Hepatocyte (in vitro differentiated cells): ENCODE results near the gene RXRA.

ENCODE experiments used
- EZH2 ChIP-seq: fragments of 200-600 bp; sonication (generic); IDR thresholded peaks from 2 replicates; pipeline ENCODE4 v1.6.1; 2016; ENCODE audit warnings: antibody characterized with exemption, mild to moderate bottlenecking, borderline replicate concordance
- TF ChIP-seq, protein P1 (sequence below): fragments of 200-600 bp; sonication (generic); IDR thresholded peaks from 2 replicates; pipeline ENCODE4 v1.5.1; 2016; ENCODE audit warnings: antibody characterized with exemption, mild to moderate bottlenecking; ENCODE audit not compliant: poor library complexity

DNA sequence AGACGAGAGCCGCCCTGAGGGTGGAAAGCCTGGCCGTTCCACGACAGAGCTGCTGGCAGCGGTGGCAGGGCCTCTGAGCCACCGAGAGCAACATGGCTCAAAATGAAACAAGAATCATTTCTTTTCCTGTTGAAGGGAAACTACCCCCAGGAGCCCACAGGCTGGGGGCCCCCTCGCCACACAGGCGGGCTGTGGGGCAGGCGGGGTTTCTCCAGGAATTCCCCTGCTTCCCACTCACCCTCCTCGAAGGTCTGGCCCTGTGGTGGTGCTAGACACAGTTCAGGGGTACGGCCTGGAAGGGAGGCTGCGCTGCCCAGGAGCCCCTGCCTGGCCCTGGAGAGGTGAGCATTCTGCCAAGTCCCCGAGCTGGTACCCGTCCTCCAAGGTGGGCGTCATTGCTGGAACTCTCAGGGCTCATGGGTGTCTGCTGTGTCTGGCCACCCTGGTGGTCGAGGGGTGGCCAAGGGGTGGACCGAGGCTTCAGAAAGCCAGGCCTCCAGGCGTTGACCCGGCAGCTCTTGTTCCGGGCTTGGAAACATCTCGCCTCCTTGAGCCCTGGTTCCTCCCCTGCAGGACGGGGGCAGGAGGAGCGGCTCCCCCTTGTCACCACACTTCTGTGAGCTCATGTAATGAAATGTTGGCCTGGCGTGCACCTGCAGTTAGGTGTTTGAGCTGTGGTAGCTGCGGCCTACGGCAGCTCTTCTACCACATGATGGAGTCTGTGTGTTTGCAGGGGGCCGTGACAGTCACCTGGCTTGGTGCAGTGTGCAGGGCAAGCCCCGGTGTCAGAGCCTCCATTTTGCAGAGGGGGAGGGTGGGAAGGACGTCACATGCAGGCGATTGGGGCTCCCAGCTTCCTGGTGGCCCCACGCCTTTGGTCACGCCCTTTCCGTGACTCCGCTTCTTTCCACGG lies 65.3 kb downstream of the RXRA start:
- TF ChIP-seq, protein P1, sequence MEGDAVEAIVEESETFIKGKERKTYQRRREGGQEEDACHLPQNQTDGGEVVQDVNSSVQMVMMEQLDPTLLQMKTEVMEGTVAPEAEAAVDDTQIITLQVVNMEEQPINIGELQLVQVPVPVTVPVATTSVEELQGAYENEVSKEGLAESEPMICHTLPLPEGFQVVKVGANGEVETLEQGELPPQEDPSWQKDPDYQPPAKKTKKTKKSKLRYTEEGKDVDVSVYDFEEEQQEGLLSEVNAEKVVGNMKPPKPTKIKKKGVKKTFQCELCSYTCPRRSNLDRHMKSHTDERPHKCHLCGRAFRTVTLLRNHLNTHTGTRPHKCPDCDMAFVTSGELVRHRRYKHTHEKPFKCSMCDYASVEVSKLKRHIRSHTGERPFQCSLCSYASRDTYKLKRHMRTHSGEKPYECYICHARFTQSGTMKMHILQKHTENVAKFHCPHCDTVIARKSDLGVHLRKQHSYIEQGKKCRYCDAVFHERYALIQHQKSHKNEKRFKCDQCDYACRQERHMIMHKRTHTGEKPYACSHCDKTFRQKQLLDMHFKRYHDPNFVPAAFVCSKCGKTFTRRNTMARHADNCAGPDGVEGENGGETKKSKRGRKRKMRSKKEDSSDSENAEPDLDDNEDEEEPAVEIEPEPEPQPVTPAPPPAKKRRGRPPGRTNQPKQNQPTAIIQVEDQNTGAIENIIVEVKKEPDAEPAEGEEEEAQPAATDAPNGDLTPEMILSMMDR = no peak
- no peak for TF ChIP-seq EZH2
